Activated T-helper 1 cell treated with anti-CD3 and anti-CD28 coated beads, Interleukin-12 subunit alpha, Interleukin-12 subunit beta, Interleukin-2, Interleukin-4 antibody, amounts not matched to agents 30 ng/mL and 10 ng/mL and 1 ng/mL, durations not matched to agents 14 hours and 24 hours and 36 hours (primary cell): Measurements from ENCODE around the gene KAT8. TPM values are rescaled to one million over a fixed set of nuclear protein-coding genes. Genes with fewer than 3 reads are reported as not detected.
A peak's percentile ranks its signal among the peaks of the same experiment; 100 is the strongest.

Experiments
- DNase-seq: peaks from one replicate; pipeline ENCODE4 v3.0.0; 2021; ENCODE audit warnings: low spot score
- H3K27ac Mint-ChIP-seq: one replicate; pipeline ENCODE4 v1.8.0; 2021; ENCODE audit warnings: mild to moderate bottlenecking, mixed read lengths
- H3K27me3 Mint-ChIP-seq: one replicate; pipeline ENCODE4 v1.8.0; 2022; ENCODE audit warnings: mild to moderate bottlenecking, moderate library complexity, mixed read lengths; ENCODE audit not compliant: insufficient read depth
- H3K36me3 Mint-ChIP-seq: one replicate; pipeline ENCODE4 v1.8.0; 2021; ENCODE audit warnings: low read depth, mixed read lengths
- H3K4me1 Mint-ChIP-seq: one replicate; pipeline ENCODE4 v1.8.0; 2021; ENCODE audit warnings: low read depth, mixed read lengths
- H3K4me3 Mint-ChIP-seq: one replicate; pipeline ENCODE4 v1.8.0; 2021; ENCODE audit warnings: mild to moderate bottlenecking, moderate library complexity, mixed read lengths
- H3K9me3 Mint-ChIP-seq: one replicate; pipeline ENCODE4 v1.8.0; 2021; ENCODE audit warnings: mixed read lengths
- intact Hi-C: fragments of 100-400 bp; cut with micrococcal nuclease; formaldehyde crosslinking; loops from one replicate; pipeline ENCODE4 v1.15.1; 2024
- total RNA-seq: library from RNA; stranded (reverse); gene quantifications from 2 replicates; pipeline ENCODE4 v1.2.3, GENCODE V29; 2022

Gene KAT8
- total RNA-seq = 55.4 and 58.2 TPM in 2 replicates

DNA sequence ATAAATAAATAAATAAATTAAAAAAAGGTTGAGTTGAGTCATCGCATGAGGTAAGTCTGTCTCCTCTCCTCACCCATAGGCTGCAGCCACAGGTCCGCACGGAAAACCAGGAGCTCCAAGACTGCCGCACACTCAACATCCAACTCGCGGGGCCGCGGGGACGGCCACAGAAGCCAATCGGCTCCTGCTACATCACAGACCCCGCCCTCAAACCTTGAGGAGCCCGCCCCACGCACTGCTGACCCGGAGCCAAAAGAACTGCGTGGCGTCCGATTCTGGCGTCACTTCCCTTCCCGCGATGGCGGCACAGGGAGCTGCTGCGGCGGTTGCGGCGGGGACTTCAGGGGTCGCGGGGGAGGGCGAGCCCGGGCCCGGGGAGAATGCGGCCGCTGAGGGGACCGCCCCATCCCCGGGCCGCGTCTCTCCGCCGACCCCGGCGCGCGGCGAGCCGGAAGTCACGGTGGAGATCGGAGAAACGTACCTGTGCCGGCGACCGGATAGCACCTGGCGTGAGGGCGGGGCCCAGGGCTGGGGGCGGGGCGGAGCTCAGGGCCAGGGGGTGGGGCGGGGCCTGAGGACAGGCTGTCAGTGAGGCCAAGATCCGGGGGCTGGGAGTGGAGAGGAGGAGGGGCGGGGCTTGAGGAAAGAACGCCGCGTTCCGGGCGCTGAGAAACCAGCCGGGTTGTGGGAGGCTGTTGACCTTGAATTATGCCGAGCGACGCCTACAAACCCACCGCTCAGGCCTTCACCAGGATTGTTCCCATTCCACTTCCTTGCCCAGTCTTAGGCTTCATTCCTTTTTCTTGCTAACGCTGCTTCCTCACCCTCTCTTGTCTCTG, at the start of gene KAT8:
Gene KAT8 (plus strand): TSS at position 281 of the 839 bp plus-strand sequence. CDS start 18 bp downstream, at position 299.
- intact Hi-C loops = loop anchor here (1.0 to 5.0 kb wide), 10 partner anchors 23 to 342 kb away; partner anchors contain the start of genes ARMC5, FUS, SETD1A and STX4
- Mint-ChIP-seq H3K36me3 (peaks cover 24% of the 10 kb centered on the region), H3K27me3 (no peaks in the 10 kb centered on the region), H3K27ac (peak within 1 kb of the TSS; percentile 92), H3K4me1 (peaks cover 19% of the 10 kb centered on the region), H3K9me3 (no peaks in the 10 kb centered on the region), H3K4me3 (peak within 1 kb of the TSS; percentile 88)
- DNase-seq = peak; percentile 95

DNA sequence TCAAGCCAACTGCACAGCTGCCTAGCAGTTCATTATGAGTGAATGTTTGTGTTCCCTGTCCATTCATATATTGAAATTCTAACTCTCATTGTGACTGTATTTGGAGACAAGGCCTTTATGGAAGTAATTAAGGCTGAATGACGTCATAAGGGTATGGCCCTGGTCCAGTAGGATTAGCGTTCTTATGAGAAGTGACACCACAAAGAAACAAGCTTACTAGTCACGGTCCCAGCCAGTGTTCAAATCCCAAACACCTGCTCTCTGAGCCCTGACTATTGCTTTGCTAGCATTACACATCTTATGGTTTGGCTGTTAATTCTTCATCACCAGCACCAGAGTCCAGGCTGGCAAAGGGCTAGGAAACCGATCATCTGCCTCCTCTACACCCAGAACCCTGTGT, 45.6 kb upstream of the KAT8 start:
- peak overlapping the region; percentile 93 for H3K27ac Mint-ChIP-seq
- DNase-seq = no peak
- peak overlapping the region; percentile 99 for H3K4me3 Mint-ChIP-seq
- H3K4me1 Mint-ChIP-seq = peaks cover 49% of the 10 kb centered on the region
- H3K36me3 Mint-ChIP-seq = peaks cover 19% of the 10 kb centered on the region
- intact Hi-C loops = loop anchor here (2.0 to 10.0 kb wide), 4 partner anchors 283 to 1210 kb away; partner anchors contain the start of genes CDIPT, CFAP119, ITGAX and RNF40
- no peaks in the 10 kb centered on the region for H3K9me3 Mint-ChIP-seq
- H3K27me3 Mint-ChIP-seq = no peaks in the 10 kb centered on the region

DNA sequence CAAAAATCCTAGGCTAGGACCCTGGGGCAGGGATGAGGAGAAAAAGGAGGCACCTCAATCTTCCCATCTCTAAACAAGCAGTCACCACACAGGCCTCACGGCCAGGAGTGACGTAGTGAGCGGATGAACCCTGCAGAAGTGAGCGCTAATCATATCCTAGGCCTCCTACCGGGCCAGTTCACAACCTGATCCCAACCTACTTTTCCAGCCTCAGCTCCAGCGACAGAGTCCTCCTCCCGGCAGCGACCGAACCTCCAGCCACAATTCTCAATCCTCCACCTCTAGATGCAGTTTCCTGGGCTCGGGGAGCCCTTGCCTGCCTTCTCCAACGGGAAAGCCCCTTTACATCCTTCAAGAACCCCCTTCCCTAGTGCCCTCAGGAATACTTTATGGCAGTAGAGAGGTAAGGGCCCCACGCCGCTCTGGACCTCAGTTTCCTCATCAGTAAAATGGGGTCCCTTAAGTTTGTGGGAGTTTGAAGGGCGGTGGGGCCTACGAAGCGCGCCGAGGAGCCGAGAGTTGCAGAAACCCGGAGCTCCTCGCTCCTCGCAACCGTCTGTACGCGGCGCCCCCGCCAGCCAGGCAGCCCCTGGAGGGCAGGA, 44.8 kb upstream of the KAT8 start:
- Mint-ChIP-seq H3K36me3 (peaks cover 19% of the 10 kb centered on the region), H3K27me3 (no peaks in the 10 kb centered on the region), H3K4me3 (peak overlapping the region; percentile 99), H3K9me3 (no peaks in the 10 kb centered on the region), H3K27ac (peak overlapping the region; percentile 93), H3K4me1 (peaks cover 43% of the 10 kb centered on the region)
- intact Hi-C loops = loop anchor here (2.0 to 10.0 kb wide), 4 partner anchors 282 to 1210 kb away; partner anchors contain the start of genes CDIPT, CFAP119, ITGAX and RNF40
- peak; percentile 17 for DNase-seq

DNA sequence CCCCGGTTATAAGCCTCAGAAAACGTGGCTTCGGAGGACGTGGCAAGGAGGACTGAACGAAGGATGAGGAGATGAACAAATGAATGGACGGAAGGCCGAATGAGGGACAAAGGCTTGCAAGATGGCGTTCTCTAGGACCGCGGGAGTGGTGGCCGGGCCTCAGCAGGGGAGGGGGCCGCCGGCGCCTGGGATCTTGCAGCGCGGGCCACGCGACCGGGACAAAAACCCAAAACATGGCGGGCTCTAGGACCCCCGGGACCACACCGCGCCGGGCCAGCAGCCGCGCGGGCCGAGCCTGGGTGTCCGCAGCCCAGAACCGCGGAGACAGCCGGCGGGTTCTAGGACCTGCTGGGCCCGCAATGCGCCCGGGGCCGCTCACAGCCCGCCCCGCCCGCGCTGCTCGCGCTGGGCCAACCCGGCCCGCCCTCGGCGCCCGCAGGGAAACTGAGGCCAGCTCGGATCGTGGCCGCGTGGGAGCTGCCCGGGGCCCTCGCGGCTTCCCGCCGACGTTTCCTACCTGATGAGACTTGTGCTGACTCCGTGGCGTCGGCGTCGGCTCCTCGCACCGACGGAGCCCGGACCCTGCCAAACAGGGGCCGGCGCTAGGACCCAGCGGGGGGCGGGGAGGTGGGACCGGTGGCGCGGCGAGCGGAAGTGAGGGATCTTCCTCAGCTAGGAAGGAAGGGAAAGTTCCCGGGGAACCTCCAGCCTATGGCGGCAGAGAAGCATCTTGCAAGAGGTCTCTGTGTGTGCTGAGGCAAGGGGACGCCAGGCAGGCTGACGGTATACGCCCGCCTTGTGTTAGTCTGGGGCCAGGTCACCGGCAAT, 44.1 kb upstream of the KAT8 start:
- H3K4me1 Mint-ChIP-seq = peaks cover 40% of the 10 kb centered on the region

DNA sequence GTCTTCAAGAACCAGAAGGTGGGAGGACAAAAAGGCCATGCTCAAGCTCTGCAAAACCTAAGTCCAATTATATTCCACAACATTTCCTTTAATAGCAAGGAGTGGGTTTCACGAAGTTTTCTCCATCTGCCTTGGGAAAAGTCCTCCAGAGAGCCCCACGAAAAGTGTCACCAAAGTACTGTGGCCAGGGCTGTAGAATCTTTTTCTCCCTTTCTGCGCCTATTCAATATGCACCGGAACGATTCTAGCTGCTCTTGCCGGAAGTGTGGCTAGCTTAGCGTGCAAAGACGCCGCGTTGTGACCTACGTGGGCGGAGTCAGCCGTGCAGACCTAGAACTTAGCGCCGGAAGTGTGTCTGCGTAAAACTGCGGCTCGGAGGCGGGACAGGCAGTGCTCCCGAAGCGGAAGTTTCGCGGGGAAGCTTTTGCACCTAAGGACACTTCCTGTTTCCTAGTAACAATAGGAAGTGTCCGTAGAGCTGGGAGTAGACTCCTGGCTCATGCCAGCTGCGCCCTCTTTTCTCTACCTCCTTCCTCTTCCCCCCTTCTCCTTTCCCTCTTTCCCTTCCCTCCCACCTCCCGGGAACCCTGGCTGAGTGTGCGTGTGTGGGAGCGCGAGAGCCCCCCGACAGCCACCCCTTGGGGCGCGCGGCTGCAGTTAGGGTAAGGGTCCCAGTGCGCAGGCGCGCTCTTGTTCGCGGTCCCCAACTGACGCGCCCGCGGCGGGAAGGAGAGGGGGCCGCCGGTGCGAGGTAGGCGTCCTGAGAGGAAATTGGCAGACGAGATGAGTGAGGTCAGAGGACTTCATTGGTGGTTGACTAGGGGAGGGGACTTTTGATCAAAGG, 43.3 kb upstream of the KAT8 start, which contains the start of the genes ZNF646 and ZNF668:
Gene ZNF646 (plus strand): TSS at position 453 of the 844 bp plus-strand sequence. CDS start 1,903 bp downstream, outside the sequence.
Gene ZNF668 (minus strand): TSS at position 271 of the 844 bp plus-strand sequence. CDS start 9,781 bp downstream, outside the sequence.
- H3K27ac Mint-ChIP-seq = peak within 1 kb of the TSS; percentile 96
- H3K36me3 Mint-ChIP-seq = peaks cover 31% of the 10 kb centered on the region
- peak; percentile 98 for DNase-seq
- peaks cover 35% of the 10 kb centered on the region for H3K4me1 Mint-ChIP-seq
- H3K4me3 Mint-ChIP-seq = peak within 1 kb of the TSS; percentile 99
- no peaks in the 10 kb centered on the region for H3K9me3 Mint-ChIP-seq
- no peaks in the 10 kb centered on the region for H3K27me3 Mint-ChIP-seq
- intact Hi-C loops = loop anchor here (1.0 to 10.0 kb wide), 17 partner anchors 20 to 1212 kb away; partner anchors contain the start of genes ARMC5, CDIPT, CFAP119 and FBRS

More for the DNA sequence above, 44.1 kb upstream of the KAT8 start:
- peaks cover 26% of the 10 kb centered on the region for H3K36me3 Mint-ChIP-seq
- peak overlapping the region; percentile 96 for H3K27ac Mint-ChIP-seq
- peak; percentile 87 for DNase-seq
- H3K9me3 Mint-ChIP-seq = no peaks in the 10 kb centered on the region
- H3K27me3 Mint-ChIP-seq = no peaks in the 10 kb centered on the region
- peak overlapping the region; percentile 99 for H3K4me3 Mint-ChIP-seq
- intact Hi-C loops = loop anchor here (2.0 to 10.0 kb wide), 4 partner anchors 281 to 1211 kb away; partner anchors contain the start of genes CDIPT, CFAP119, ITGAX and RNF40

DNA sequence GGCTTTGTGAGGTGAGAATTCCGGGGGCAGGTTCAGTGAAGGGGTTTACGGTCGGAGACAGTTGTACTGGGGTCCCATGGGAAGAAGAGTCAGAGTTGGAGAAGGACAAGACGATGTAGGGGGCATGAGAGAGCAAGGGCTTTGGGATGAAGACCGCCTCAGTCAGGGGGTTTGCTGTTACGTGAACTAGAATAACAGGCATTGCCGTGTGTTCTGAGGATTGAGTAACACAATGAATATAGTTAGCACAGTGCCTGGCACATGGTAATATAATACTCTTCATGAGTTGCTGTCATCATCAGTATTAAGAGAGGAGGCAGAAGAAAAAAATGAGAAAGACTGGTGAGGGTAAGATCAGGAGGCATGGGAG, 42.7 kb upstream of the KAT8 start:
- DNase-seq = no peak
- Mint-ChIP-seq H3K27me3 (no peaks in the 10 kb centered on the region), H3K36me3 (peaks cover 32% of the 10 kb centered on the region), H3K9me3 (no peaks in the 10 kb centered on the region), H3K27ac (peak overlapping the region; percentile 96), H3K4me1 (peaks cover 32% of the 10 kb centered on the region), H3K4me3 (peak overlapping the region; percentile 97)
- intact Hi-C loops = loop anchor here (1.0 to 10.0 kb wide), 16 partner anchors 20 to 1212 kb away; partner anchors contain the start of genes ARMC5, CDIPT, CFAP119 and FBRS

DNA sequence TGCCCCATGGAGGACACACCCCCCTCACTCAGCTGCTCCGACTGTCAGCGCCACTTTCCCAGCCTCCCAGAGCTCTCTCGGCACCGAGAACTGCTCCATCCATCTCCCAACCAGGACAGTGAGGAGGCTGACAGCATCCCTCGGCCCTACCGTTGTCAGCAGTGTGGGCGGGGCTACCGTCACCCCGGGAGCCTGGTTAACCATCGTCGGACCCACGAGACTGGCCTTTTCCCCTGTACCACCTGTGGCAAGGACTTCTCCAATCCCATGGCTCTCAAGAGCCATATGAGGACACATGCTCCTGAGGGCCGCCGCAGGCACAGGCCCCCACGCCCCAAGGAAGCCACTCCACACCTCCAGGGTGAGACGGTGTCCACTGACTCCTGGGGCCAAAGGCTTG, 41.1 kb upstream of the KAT8 start:
- Mint-ChIP-seq H3K27ac (peak overlapping the region; percentile 52), H3K36me3 (peaks cover 36% of the 10 kb centered on the region)

DNA sequence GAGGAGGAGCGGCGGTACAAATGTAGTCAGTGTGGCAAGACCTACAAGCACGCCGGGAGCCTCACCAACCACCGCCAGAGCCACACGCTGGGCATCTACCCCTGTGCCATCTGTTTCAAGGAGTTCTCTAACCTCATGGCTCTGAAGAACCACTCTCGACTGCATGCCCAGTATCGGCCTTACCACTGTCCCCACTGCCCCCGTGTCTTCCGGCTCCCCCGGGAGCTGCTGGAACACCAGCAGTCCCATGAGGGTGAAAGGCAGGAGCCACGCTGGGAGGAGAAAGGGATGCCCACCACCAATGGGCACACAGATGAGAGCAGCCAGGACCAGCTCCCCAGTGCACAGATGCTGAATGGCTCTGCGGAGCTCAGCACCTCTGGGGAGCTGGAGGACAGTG, 40.4 kb upstream of the KAT8 start:
- Mint-ChIP-seq H3K9me3 (no peaks in the 10 kb centered on the region), H3K27ac (no peak overlapping the region), H3K4me1 (peaks cover 25% of the 10 kb centered on the region), H3K27me3 (no peaks in the 10 kb centered on the region), H3K36me3 (peaks cover 36% of the 10 kb centered on the region), H3K4me3 (no peak overlapping the region)
- intact Hi-C loops = loop anchor here (10.0 kb wide), 1 partner anchor 278 kb away; the partner anchor contains the start of gene ITGAX
- no peak for DNase-seq

More for the DNA sequence above, 41.1 kb upstream of the KAT8 start:
- intact Hi-C loops = loop anchor here (10.0 kb wide), 1 partner anchor 278 kb away; the partner anchor contains the start of gene ITGAX
- no peaks in the 10 kb centered on the region for H3K27me3 Mint-ChIP-seq
- peak overlapping the region; percentile 97 for H3K4me3 Mint-ChIP-seq
- no peaks in the 10 kb centered on the region for H3K9me3 Mint-ChIP-seq
- no peak for DNase-seq
- H3K4me1 Mint-ChIP-seq = peaks cover 32% of the 10 kb centered on the region

DNA sequence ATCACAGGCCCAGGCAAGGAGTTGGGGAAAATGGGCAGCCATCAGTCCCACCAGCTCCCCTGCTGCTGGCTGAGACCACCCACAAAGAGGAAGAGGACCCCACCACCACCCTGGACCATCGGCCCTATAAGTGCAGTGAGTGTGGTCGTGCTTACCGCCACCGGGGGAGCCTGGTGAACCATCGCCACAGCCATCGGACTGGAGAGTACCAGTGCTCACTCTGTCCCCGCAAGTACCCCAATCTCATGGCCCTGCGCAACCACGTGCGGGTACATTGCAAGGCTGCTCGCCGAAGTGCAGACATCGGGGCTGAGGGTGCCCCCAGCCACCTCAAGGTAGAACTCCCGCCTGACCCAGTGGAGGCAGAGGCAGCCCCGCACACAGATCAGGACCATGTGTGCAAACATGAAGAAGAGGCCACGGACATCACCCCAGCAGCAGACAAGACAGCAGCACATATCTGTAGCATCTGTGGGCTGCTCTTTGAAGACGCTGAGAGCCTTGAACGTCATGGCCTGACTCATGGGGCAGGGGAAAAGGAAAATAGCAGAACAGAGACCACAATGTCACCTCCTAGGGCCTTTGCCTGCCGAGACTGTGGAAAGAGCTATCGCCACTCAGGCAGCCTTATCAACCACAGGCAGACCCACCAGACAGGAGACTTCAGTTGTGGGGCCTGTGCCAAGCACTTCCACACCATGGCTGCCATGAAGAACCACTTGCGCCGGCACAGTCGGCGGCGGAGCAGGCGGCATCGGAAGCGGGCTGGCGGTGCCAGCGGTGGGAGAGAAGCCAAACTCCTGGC, 39.7 kb upstream of the KAT8 start:
- intact Hi-C loops = loop anchor here (10.0 kb wide), 1 partner anchor 277 kb away; the partner anchor contains the start of gene ITGAX
- Mint-ChIP-seq H3K4me3 (no peak overlapping the region), H3K4me1 (peaks cover 19% of the 10 kb centered on the region), H3K36me3 (peaks cover 39% of the 10 kb centered on the region), H3K27me3 (no peaks in the 10 kb centered on the region), H3K9me3 (no peaks in the 10 kb centered on the region), H3K27ac (no peak overlapping the region)
- DNase-seq = no peak

DNA sequence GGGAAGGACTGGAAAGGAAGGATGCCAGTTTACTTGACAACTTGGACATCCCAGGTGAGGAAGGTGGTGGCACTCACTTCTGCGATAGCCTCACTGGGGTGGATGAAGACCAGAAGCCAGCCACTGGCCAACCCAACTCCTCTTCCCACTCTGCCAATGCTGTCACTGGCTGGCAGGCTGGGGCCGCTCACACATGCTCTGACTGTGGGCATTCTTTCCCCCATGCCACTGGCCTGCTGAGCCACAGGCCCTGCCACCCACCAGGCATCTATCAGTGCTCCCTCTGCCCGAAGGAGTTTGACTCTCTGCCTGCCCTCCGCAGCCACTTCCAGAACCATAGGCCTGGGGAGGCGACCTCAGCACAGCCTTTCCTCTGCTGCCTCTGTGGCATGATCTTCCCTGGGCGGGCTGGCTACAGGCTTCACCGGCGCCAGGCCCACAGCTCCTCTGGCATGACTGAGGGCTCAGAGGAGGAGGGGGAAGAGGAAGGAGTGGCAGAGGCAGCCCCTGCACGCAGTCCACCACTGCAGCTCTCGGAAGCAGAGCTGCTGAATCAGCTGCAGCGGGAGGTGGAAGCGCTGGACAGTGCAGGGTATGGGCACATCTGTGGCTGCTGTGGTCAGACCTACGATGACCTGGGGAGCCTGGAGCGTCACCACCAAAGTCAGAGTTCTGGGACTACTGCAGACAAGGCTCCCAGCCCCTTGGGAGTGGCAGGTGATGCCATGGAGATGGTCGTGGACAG, 38.7 kb upstream of the KAT8 start:
- no peak for DNase-seq
- no peaks in the 10 kb centered on the region for H3K9me3 Mint-ChIP-seq
- H3K27ac Mint-ChIP-seq = no peak overlapping the region
- H3K4me3 Mint-ChIP-seq = no peak overlapping the region
- no peaks in the 10 kb centered on the region for H3K27me3 Mint-ChIP-seq
- peaks cover 39% of the 10 kb centered on the region for H3K36me3 Mint-ChIP-seq
- intact Hi-C loops = loop anchor here (10.0 kb wide), 1 partner anchor 276 kb away; the partner anchor contains the start of gene ITGAX
- peaks cover 19% of the 10 kb centered on the region for H3K4me1 Mint-ChIP-seq
